Measurements from ENCODE around the gene CD180.
A peak's percentile ranks its signal among the peaks of the same experiment; 100 is the strongest.

The CD180 gene

GRCh38 chr5:67166460-67167285, 29.9 kb downstream of the CD180 start:
- Histone ChIP-seq H3K27ac (replicated peaks) (peak overlapping the region; percentile 69), H3K27me3 (ENCODE audit: insufficient read depth, poor library complexity, severe bottlenecking) (no peaks in the 10 kb centered on the region), H3K4me3 (replicated peaks; ENCODE audit: insufficient read depth, low read length) (no peak overlapping the region; the same call in 1 of the 2 replicates)
- TF ChIP-seq GABPA (IDR thresholded peaks at IDR 0.05; ENCODE audit: low read depth) (no peak), CTCF (IDR thresholded peaks at IDR 0.05; ENCODE audit: insufficient read depth, low read length) (no peak), POLR2AphosphoS5 (IDR thresholded peaks at IDR 0.05; ENCODE audit: low read depth) (no peak), REST (IDR thresholded peaks at IDR 0.05; ENCODE audit: insufficient replicate concordance, low read depth) (no peak), SPI1 (IDR thresholded peaks at IDR 0.05; ENCODE audit: borderline replicate concordance, low read depth) (no peak)
- no peak for DNase-seq (ENCODE audit: low read depth in 1 of 2, low spot score in 1 of 2)

- peak overlapping the region; percentile 69 for H3K27ac ChIP-seq (replicated peaks)
- H3K4me3 ChIP-seq (replicated peaks; ENCODE audit: insufficient read depth, low read length), result no peak overlapping the region
- DNase-seq (ENCODE audit: low read depth in 1 of 2, low spot score in 1 of 2), result peak; percentile 29 to 70
- TF ChIP-seq SPI1 (IDR thresholded peaks at IDR 0.05; ENCODE audit: borderline replicate concordance, low read depth) (no peak), GABPA (IDR thresholded peaks at IDR 0.05; ENCODE audit: low read depth) (no peak), CTCF (IDR thresholded peaks at IDR 0.05; ENCODE audit: insufficient read depth, low read length) (no peak), REST (IDR thresholded peaks at IDR 0.05; ENCODE audit: insufficient replicate concordance, low read depth) (no peak), POLR2AphosphoS5 (IDR thresholded peaks at IDR 0.05; ENCODE audit: low read depth) (no peak)
- H3K27me3 ChIP-seq (ENCODE audit: insufficient read depth, poor library complexity, severe bottlenecking), result no peaks in the 10 kb centered on the region
Measured at GRCh38 chr5:67165526-67166459, 30.8 kb downstream of the CD180 start.

GRCh38 chr5:67164856-67165525, 31.6 kb downstream of the CD180 start:
- no peak for DNase-seq (ENCODE audit: low read depth in 1 of 2, low spot score in 1 of 2)
- Histone ChIP-seq H3K27me3 (ENCODE audit: insufficient read depth, poor library complexity, severe bottlenecking) (no peaks in the 10 kb centered on the region), H3K27ac (replicated peaks) (no peak overlapping the region), H3K4me3 (replicated peaks; ENCODE audit: insufficient read depth, low read length) (no peak overlapping the region)
- no peak for TF ChIP-seq SPI1 (IDR thresholded peaks at IDR 0.05; ENCODE audit: borderline replicate concordance, low read depth)
- TF ChIP-seq CTCF (IDR thresholded peaks at IDR 0.05; ENCODE audit: insufficient read depth, low read length), result no peak
- TF ChIP-seq REST (IDR thresholded peaks at IDR 0.05; ENCODE audit: insufficient replicate concordance, low read depth), result no peak
- no peak for TF ChIP-seq GABPA (IDR thresholded peaks at IDR 0.05; ENCODE audit: low read depth)
- TF ChIP-seq POLR2AphosphoS5 (IDR thresholded peaks at IDR 0.05; ENCODE audit: low read depth), result no peak

Measured in HL-60 (cell line).